Colonic mucosa (tissue), 4 donors: ENCODE data around the gene SPG21. TPM values are rescaled to one million over a fixed set of nuclear protein-coding genes. Genes with fewer than 3 reads are reported as not detected.

Experiments
- DNase-seq: peaks from one replicate; pipeline ENCODE4 v3.0.0-alpha.2; 2020
- H3K27ac ChIP-seq: fragments of 200-600 bp; one replicate; pipeline ENCODE4 v1.8.0; 2021
- H3K27me3 ChIP-seq: fragments of 200-600 bp; one replicate; pipeline ENCODE4 v1.8.0; 2021
- H3K36me3 ChIP-seq: fragments of 200-600 bp; one replicate; pipeline ENCODE4 v1.8.0; 2021
- H3K4me1 ChIP-seq: fragments of 200-600 bp; one replicate; pipeline ENCODE4 v1.8.0; 2021; ENCODE audit warnings: mild to moderate bottlenecking
- H3K4me3 ChIP-seq: fragments of 200-600 bp; one replicate; pipeline ENCODE4 v1.8.0; 2021
- H3K9ac ChIP-seq, 2 donors: one replicate each; pipeline ENCODE4 v1.7.0; 2013; ENCODE audit warnings: control low read depth in 2 of 2, low read depth in 2 of 2, low read length in 2 of 2
- H3K9me3 ChIP-seq: fragments of 200-600 bp; one replicate; pipeline ENCODE4 v1.8.0; 2021
- intact Hi-C: fragments of 100-400 bp; cut with DNase I; formaldehyde crosslinking; loops from one replicate; pipeline ENCODE4 v1.14.1; 2022
- total RNA-seq, 2 donors: library from RNA; stranded (reverse); fragmentation: NEBNext Ultra II Directional in 1 of 2; extraction: Animal tissue kit (Norgen Biotek cat#: 25700) in 1 of 2; gene quantifications; one replicate each; pipeline ENCODE4 v1.2.1, GENCODE V29; 2021
- TF ChIP-seq, protein P1 (sequence below): fragments of 200-600 bp; IDR thresholded peaks from one replicate; pipeline ENCODE4 v1.8.0; 2022; ENCODE audit warnings: antibody characterized with exemption, mild to moderate bottlenecking
- donor health status: healthy.
- donor health status: DM: no; HTN: no; CAD: no.
- donor health status: DM: no; HTN: no; CAD: no.

SPG21 gene
- total RNA-seq, 2 donors from 2014 or later: 76.3 to 85.8 TPM

DNA sequence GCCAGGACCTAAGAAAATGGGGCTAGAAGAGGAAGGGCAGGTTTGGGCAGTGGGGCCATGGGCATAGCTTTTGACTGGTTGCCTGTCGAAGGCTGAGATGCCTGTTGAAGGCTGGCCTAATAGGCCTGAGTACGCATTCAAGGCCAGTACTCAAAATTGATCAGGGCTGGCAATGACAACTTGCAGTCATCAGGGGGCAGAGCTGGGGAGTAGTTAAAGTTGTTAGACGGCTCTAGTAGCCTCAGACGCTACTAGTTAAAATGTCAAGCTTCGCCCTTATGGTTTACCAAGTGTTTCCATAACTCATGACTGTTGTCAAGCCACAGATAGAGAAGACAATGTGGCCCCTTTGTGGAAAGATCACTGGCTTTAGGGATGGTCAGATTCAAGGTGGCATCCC, 28.7 kb downstream of the SPG21 start:
- TF ChIP-seq, protein P1, sequence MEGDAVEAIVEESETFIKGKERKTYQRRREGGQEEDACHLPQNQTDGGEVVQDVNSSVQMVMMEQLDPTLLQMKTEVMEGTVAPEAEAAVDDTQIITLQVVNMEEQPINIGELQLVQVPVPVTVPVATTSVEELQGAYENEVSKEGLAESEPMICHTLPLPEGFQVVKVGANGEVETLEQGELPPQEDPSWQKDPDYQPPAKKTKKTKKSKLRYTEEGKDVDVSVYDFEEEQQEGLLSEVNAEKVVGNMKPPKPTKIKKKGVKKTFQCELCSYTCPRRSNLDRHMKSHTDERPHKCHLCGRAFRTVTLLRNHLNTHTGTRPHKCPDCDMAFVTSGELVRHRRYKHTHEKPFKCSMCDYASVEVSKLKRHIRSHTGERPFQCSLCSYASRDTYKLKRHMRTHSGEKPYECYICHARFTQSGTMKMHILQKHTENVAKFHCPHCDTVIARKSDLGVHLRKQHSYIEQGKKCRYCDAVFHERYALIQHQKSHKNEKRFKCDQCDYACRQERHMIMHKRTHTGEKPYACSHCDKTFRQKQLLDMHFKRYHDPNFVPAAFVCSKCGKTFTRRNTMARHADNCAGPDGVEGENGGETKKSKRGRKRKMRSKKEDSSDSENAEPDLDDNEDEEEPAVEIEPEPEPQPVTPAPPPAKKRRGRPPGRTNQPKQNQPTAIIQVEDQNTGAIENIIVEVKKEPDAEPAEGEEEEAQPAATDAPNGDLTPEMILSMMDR: no peak
- intact Hi-C loops: no loop called here
- no peak overlapping the region for H3K4me3 ChIP-seq
- no peaks in the 10 kb centered on the region for H3K4me1 ChIP-seq
- no peaks in the 10 kb centered on the region for H3K27me3 ChIP-seq
- H3K27ac ChIP-seq: no peak overlapping the region
- H3K36me3 ChIP-seq: peaks cover 18% of the 10 kb centered on the region
- H3K9ac ChIP-seq: no peak overlapping the region
- no peak for DNase-seq
- H3K9me3 ChIP-seq: no peaks in the 10 kb centered on the region

DNA sequence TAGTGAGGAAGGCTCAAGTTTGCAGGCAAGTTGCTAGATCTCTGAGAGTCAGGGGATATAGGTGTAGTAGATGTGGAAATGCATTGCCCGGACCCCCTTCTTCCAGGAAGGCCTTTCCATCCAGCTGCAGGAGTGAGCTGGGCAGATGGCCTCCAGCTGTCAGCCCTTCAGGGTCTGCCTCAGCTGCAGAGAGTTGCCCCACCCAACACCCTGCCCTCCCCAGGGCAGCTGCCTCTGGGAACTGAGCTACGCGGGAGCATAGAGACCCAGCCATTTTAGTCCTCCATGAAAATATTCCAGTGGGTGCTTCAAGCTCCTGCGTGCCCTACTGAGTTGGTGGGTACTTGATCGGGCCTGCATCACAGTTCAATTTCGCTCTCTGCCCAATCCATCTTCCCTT, 29.6 kb downstream of the SPG21 start:
- Histone ChIP-seq H3K36me3 (peaks cover 18% of the 10 kb centered on the region), H3K4me3 (no peak overlapping the region), H3K9me3 (no peaks in the 10 kb centered on the region), H3K9ac (no peak overlapping the region), H3K27me3 (no peaks in the 10 kb centered on the region), H3K4me1 (no peaks in the 10 kb centered on the region), H3K27ac (no peak overlapping the region)
- intact Hi-C loops: no loop called here
- TF ChIP-seq, protein P1: no peak
- no peak for DNase-seq

DNA sequence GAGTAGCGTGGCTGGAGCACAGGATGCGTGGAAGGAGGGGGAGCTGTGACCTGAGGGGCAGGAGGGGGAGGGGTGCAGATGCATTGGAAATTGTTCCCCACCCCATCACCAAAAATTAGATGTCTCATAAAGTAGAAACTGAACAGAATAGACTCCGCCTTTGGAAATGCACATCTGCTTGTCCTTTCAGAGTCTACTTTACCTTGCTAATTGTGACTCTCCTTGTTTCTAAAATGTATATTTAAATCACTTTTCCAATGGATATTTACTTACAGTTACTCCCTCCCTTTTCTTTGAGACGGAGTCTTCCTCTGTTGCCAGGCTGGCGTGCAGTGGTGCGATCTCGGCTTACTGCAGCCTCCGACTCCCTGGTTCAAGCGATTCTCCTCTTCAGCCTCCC, 30.6 kb downstream of the SPG21 start:
- DNase-seq: no peak

DNA sequence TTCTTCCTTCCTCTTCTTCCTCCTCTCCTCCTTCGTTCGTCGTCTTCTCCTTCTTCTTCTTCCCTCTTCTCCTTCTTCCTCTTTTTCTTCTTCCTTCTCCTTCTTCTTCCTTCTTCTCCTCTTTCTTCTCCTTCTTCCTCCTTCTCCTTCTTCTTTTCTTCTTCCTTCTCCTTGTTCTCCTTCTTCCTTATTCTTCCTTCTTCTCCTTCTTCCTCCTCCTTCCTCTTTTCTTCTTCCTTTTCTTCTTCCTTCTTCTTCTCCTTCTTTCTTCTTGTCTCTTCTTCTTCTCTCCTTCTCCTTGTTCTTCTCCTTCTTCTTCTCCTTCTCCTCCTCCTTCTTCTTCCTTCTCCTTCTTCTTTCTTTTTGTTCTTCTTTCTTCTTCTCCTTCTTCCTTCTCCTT, 35.3 kb downstream of the SPG21 start:
- no peaks in the 10 kb centered on the region for H3K4me1 ChIP-seq
- no peak overlapping the region for H3K27ac ChIP-seq
- no peak for DNase-seq
- TF ChIP-seq, protein P1: no peak
- no peak overlapping the region for H3K4me3 ChIP-seq
- intact Hi-C loops: no loop called here
- no peaks in the 10 kb centered on the region for H3K27me3 ChIP-seq
- no peaks in the 10 kb centered on the region for H3K9me3 ChIP-seq
- no peak overlapping the region for H3K9ac ChIP-seq
- no peaks in the 10 kb centered on the region for H3K36me3 ChIP-seq

More for the DNA sequence above, 30.6 kb downstream of the SPG21 start:
- Histone ChIP-seq H3K27me3 (no peaks in the 10 kb centered on the region), H3K4me1 (no peaks in the 10 kb centered on the region), H3K9me3 (no peaks in the 10 kb centered on the region), H3K36me3 (peaks cover 18% of the 10 kb centered on the region), H3K4me3 (no peak overlapping the region), H3K27ac (no peak overlapping the region), H3K9ac (no peak overlapping the region)
- intact Hi-C loops: no loop called here
- TF ChIP-seq, protein P1: no peak

DNA sequence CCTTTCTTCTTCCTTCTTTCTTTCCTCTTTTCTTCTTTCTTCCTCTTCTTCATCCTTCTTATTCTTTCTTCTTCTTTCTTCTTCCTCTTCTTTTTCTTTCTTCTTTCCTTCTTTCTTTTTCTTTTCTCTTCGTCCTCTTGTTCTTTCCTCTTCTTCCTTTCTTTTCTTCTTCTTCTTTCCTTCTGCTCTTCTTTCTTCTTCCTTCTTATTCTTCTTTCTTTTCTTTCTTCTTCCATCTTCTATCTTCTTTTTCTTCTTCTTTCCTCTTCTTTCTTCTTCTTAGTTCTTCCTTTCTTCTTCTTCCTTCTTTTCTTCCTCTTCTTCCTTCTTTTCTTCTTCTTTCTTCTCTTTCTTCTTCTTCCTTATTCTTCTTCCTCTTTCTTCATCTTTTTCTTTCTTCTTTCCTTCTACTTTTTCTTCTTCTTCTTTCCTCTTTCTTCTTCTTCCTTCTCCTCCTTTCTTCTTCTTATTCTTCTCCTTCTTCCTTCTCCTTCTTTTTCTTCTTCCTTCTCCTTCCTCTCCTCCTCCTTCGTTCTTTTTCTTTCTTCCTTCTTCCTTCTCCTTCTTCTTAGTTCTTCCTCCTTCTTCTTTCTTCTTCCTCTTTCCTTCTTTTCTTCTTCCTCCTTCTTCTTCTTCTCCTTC, 37.8 kb downstream of the SPG21 start:
- intact Hi-C loops: no loop called here
- Histone ChIP-seq H3K27me3 (no peaks in the 10 kb centered on the region), H3K27ac (no peak overlapping the region), H3K9me3 (no peaks in the 10 kb centered on the region), H3K9ac (no peak overlapping the region), H3K4me3 (no peak overlapping the region), H3K36me3 (no peaks in the 10 kb centered on the region), H3K4me1 (no peaks in the 10 kb centered on the region)
- TF ChIP-seq, protein P1: no peak
- no peak for DNase-seq
